Heart left ventricle (tissue), 16 donors: ENCODE results near the gene KLF9. TPM values are rescaled to one million over a fixed set of nuclear protein-coding genes. Genes with fewer than 3 reads are reported as not detected.

ENCODE experiments used
- ATAC-seq, 4 donors: fragments of 200-7000 bp; cut with Tn5 transposase; one replicate each; pipeline ENCODE4 v1.9.1; 2020 to 2022; ENCODE audit warnings: moderate library complexity in 4 of 4, mild to moderate bottlenecking in 3 of 4, moderate number of reproducible peaks in 1 of 4
- DNase-seq, 5 donors: peaks; one replicate each; pipeline ENCODE4 v3.0.0-alpha.2; 2020
- H3K27ac ChIP-seq, 12 donors: fragments of 200-600 bp; sonication (generic) in 4 of 12; one replicate each; pipeline versions ENCODE4 v1.5.0 to v1.8.0; 2016 to 2022; ENCODE audit warnings: mild to moderate bottlenecking in 2 of 12
- H3K27me3 ChIP-seq, 9 donors: fragments of 200-600 bp; sonication (generic) in 2 of 9; one replicate each; pipeline versions ENCODE4 v1.5.1 to v1.8.0; 2016 to 2022; ENCODE audit warnings: mild to moderate bottlenecking in 3 of 9
- H3K36me3 ChIP-seq, 9 donors: fragments of 200-600 bp; sonication (generic) in 2 of 9; one replicate each; pipeline versions ENCODE4 v1.5.0 to v1.8.0; 2018 to 2022; ENCODE audit warnings: mild to moderate bottlenecking in 2 of 9
- H3K4me1 ChIP-seq, 12 donors: fragments of 200-600 bp; sonication (generic) in 4 of 12; one replicate each; pipeline versions ENCODE4 v1.5.0 to v1.8.0; 2016 to 2022; ENCODE audit warnings: mild to moderate bottlenecking in 3 of 12
- H3K4me3 ChIP-seq, 12 donors: fragments of 200-600 bp; sonication (generic) in 4 of 12; one replicate each; pipeline versions ENCODE4 v1.5.0 to v1.8.0; 2017 to 2022; ENCODE audit warnings: mild to moderate bottlenecking in 9 of 12, moderate library complexity in 4 of 12
- H3K9me3 ChIP-seq, 12 donors: fragments of 200-600 bp; sonication (generic) in 4 of 12; one replicate each; pipeline versions ENCODE4 v1.5.0 to v1.8.0; 2016 to 2022; ENCODE audit warnings: mild to moderate bottlenecking in 1 of 12
- CTCF ChIP-seq, 12 donors: fragments of 200-600 bp; sonication (generic) in 4 of 12; IDR thresholded peaks; one replicate each; pipeline versions ENCODE4 v1.5.0 to v1.8.0; 2018 to 2022; ENCODE audit warnings: antibody characterized with exemption in 12 of 12, mild to moderate bottlenecking in 5 of 12
- POLR2A ChIP-seq, 2 donors: fragments of 450-650 bp; IDR thresholded peaks; one replicate each; pipeline ENCODE4 v1.6.1; 2017; ENCODE audit warnings: antibody characterized with exemption in 2 of 2, mild to moderate bottlenecking in 2 of 2, moderate library complexity in 2 of 2
- WGBS, 4 donors: extraction: QIAGEN DNeasy Blood & Tissue Kit in 2 of 4; methylation state at CpG; one replicate each; pipeline versions ENCODE4 v1.1.5 to v1.1.7; 2013 to 2018; 5-methylcytosine and 5-hydroxymethylcytosine counted together
- intact Hi-C, 10 donors: fragments of 100-400 bp; cut with DNase I; formaldehyde crosslinking; loops; one replicate each; pipeline versions ENCODE4 v1.11.1 to v1.14.2; 2022
- polyA plus RNA-seq, 2 donors: library from polyadenylated mRNA; stranded (reverse); fragments of 200-250 nt; gene quantifications; one replicate each; pipeline ENCODE4 v1.2.3, GENCODE V29; 2013
- total RNA-seq, 9 donors: library from RNA; depleted of rRNA in 2 of 9; stranded (reverse); fragments of >200 nt in 2 of 9; fragmentation: NEBNext Ultra II Directional in 3 of 9; extraction: Animal tissue kit (Norgen Biotek cat#: 25700) in 3 of 9; gene quantifications; one replicate each; pipeline versions ENCODE4 v1.1.0 to v1.2.4, GENCODE V29; 2016 to 2023
- donor health status: ischemic (EF 13 %, LVEDD 7.1; RV severe dilation, severe dysfunction).
- donor health status: healthy with polysubstance abuse.
- donor health status: DM: no; HTN: yes; CAD: no.
- donor health status: DM: no; HTN: no; CAD: no.
- donor health status: ischemic (EF 25% LVEDD 6.9; RV normal size, moderate dysfunction).
- donor health status: ischemic (EF 25% LVEDD 5.7; RV mildly dilated, moderate dysfunction).
- donor health status: healthy.
- donor health status: DM: yes; HTN: yes; CAD: no.
- donor health status: ischemic (EF 35%, LVEDD 5.7; RV mildly dilated, moderate dysfunction).
- donor health status: nonischemic (EF 11% LVEDD 7.7; RV severe dilation, severe dysfunction).
- donor health status: DM: yes; HTN: yes; CAD: no.
- donor health status: PGD.
- donor health status: ischemic (EF 29% LVEDD 5.4; RV normal size, mild dysfunction).
- donor health status: nonischemic (EF 23%, LVEDD 6.1; RV moderate dilation, normal function).

KLF9 gene
- total and polyA plus RNA-seq, 11 donors, result 25.8 to 74.8 (median 46.0) TPM

GRCh38 chr9:70392189-70392588, 22.3 kb downstream of the KLF9 start:
- Histone ChIP-seq H3K9me3 (no peaks in the 10 kb centered on the region), H3K4me1 (peaks cover 50 to 97% (median 77%) of the 10 kb centered on the region in 12 donors), H3K4me3 (no peak overlapping the region), H3K27me3 (no peaks in the 10 kb centered on the region), H3K27ac (peak overlapping the region in 11 of 12 donors; percentile 1 to 71 (median 44)), H3K36me3 (peaks cover 0 to 9% (median 6%) of the 10 kb centered on the region in 9 donors)
- WGBS, 4 donors, result 67 to 72% (median 68%) methylated on average over 2 of the region's 2 CpGs
- intact Hi-C loops, result loop anchor here in 5 of 10 donors (5.0 to 10.0 kb wide), 3 partner anchors 35 to 47 kb away; no protein-coding TSS in a partner anchor
- ATAC-seq (peak in 3 of 4 donors; percentile 25 to 34 (median 27)), DNase-seq (no peak)
- TF ChIP-seq CTCF (IDR thresholded peaks at IDR 0.05), result peak in 8 of 12 donors; percentile 11 to 45 (median 26)
- no peak for TF ChIP-seq POLR2A (IDR thresholded peaks at IDR 0.05)

GRCh38 chr9:70390933-70391341, 23.5 kb downstream of the KLF9 start:
- no peaks in the 10 kb centered on the region for H3K27me3 ChIP-seq
- H3K4me3 ChIP-seq, result no peak overlapping the region
- TF ChIP-seq CTCF (IDR thresholded peaks at IDR 0.05) (no peak), POLR2A (IDR thresholded peaks at IDR 0.05) (no peak)
- peaks cover 0 to 21% (median 18%) of the 10 kb centered on the region in 9 donors for H3K36me3 ChIP-seq
- ATAC-seq, result peak in 2 of 4 donors; percentile 5 to 20
- peaks cover 49 to 98% (median 69%) of the 10 kb centered on the region in 12 donors for H3K4me1 ChIP-seq
- intact Hi-C loops, result loop anchor here in 5 of 10 donors (5.0 to 10.0 kb wide), 3 partner anchors 34 to 46 kb away; no protein-coding TSS in a partner anchor
- 49 to 68% (median 59%) methylated on average over 2 of the region's 2 CpGs for WGBS, 4 donors
- DNase-seq, result no peak
- H3K27ac ChIP-seq, result peak overlapping the region in 10 of 12 donors; percentile 4 to 71 (median 28)
- H3K9me3 ChIP-seq, result no peaks in the 10 kb centered on the region

GRCh38 chr9:70389621-70390266, 24.7 kb downstream of the KLF9 start:
- TF ChIP-seq POLR2A (IDR thresholded peaks at IDR 0.05) (no peak), CTCF (IDR thresholded peaks at IDR 0.05) (no peak)
- peak overlapping the region in 5 of 12 donors; percentile 20 to 62 (median 53) for H3K27ac ChIP-seq
- peaks cover 0 to 33% (median 28%) of the 10 kb centered on the region in 9 donors for H3K36me3 ChIP-seq
- peak in 2 of 5 donors; percentile 37 to 46 for DNase-seq
- intact Hi-C loops, result loop anchor here in 5 of 10 donors (5.0 to 10.0 kb wide), 3 partner anchors 32 to 45 kb away; no protein-coding TSS in a partner anchor
- H3K27me3 ChIP-seq, result no peaks in the 10 kb centered on the region
- H3K9me3 ChIP-seq, result no peaks in the 10 kb centered on the region
- 36 to 45% (median 39%) methylated on average over 10 of the region's 10 CpGs for WGBS, 4 donors
- ATAC-seq, result peak; percentile 31 to 78 (median 60)
- peaks cover 40 to 98% (median 61%) of the 10 kb centered on the region in 12 donors for H3K4me1 ChIP-seq
- H3K4me3 ChIP-seq, result no peak overlapping the region

DNA sequence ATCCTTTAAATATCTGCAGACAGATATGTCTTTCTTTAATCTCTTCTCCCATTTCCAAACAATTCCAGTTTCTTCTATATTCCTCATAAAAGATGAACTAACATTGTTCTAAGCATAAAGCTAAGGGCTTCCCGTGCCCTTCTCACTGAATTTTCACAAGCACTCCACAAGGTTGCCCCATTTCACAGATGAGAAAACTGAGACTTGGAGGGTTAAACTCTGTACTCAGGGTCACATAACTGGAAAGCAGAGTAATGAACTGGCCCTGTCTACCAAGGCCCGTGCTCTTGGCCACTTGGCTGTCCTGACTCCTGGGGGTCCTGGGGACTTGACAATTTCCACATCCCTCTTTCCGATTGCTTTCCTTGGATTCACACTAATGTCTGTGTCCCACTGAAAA, 25.3 kb downstream of the KLF9 start:
- Histone ChIP-seq H3K4me1 (peaks cover 38 to 98% (median 56%) of the 10 kb centered on the region in 12 donors), H3K9me3 (no peaks in the 10 kb centered on the region), H3K36me3 (peaks cover 0 to 39% (median 32%) of the 10 kb centered on the region in 9 donors), H3K27me3 (no peaks in the 10 kb centered on the region), H3K4me3 (no peak overlapping the region), H3K27ac (peak overlapping the region in 4 of 12 donors; percentile 20 to 62 (median 56))
- WGBS, 4 donors, result 65 to 80% (median 70%) methylated on average over 3 of the region's 3 CpGs
- no peak for DNase-seq
- TF ChIP-seq CTCF (IDR thresholded peaks at IDR 0.05) (no peak), POLR2A (IDR thresholded peaks at IDR 0.05) (no peak)
- no peak for ATAC-seq
- intact Hi-C loops, result no loop called here
